ENCODE measurements around the gene CTNNA3. TPM values are rescaled to one million over a fixed set of nuclear protein-coding genes. Genes with fewer than 3 reads are reported as not detected.

CTNNA3 gene
- total and polyA plus RNA-seq, 2 of the 4 experiments (the other 2 are of a cell fraction), result 0.19 to 0.90 TPM

DNA sequence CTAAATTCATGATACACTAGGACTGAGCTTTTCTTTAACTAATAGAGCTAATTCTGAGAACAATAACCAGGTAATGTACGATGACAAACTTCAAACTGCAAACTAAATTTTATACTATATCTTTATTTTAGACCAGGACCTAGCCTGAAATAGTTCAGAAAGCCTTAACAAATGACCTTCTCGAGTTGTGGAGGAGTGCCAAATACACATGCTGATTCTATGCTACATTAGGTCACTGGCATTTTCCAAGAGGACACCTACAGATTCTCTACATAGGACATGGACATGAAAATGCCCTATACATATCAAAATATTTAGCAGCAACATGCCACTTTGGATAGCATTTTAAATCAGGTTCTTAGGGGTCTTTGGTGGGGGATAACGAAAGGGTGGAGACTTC is 814.2 kb downstream of the CTNNA3 start:
- Histone ChIP-seq H3K4me3 (ENCODE audit: insufficient read depth, low read depth, low read length) (no peak overlapping the region), H2BK15ac (ENCODE audit: low read depth, low read length) (no peak overlapping the region), H3K23ac (ENCODE audit: low read depth, low read length) (no peak overlapping the region), H2AK5ac (ENCODE audit: low read depth, low read length) (no peak overlapping the region), H3K4me2 (ENCODE audit: low read depth, low read length) (no peak overlapping the region), H2BK20ac (ENCODE audit: low read depth, low read length) (no peak overlapping the region), H2BK5ac (ENCODE audit: low read depth, low read length, poor library complexity, severe bottlenecking) (no peak overlapping the region), H3K36me3 (ENCODE audit: control insufficient read depth, insufficient read depth, low read length) (no peaks in the 10 kb centered on the region), H4K8ac (ENCODE audit: low read depth in 2 of 2, low read length in 2 of 2) (no peak overlapping the region), H2AFZ (replicated peaks; ENCODE audit: low read length, poor library complexity) (no peak overlapping the region), H3K56ac (ENCODE audit: extremely low read depth, insufficient read depth, low read length) (no peak overlapping the region), H4K20me1 (ENCODE audit: insufficient read depth, low read length) (no peaks in the 10 kb centered on the region), H3K4me1 (ENCODE audit: control insufficient read depth, insufficient read depth, low read length) (no peaks in the 10 kb centered on the region), H3K14ac (replicated peaks; ENCODE audit: low read depth, low read length) (no peak overlapping the region), H3K4ac (ENCODE audit: low read depth, low read length) (no peak overlapping the region), H3K9me1 (ENCODE audit: insufficient read depth, low read length) (no peaks in the 10 kb centered on the region), H2BK120ac (ENCODE audit: low read depth, low read length) (no peak overlapping the region), H3K9me3 (ENCODE audit: control insufficient read depth, insufficient read depth, low read length) (no peaks in the 10 kb centered on the region), H3K9ac (ENCODE audit: low read depth, low read length) (no peak overlapping the region), H2AK9ac (replicated peaks; ENCODE audit: low read depth, low read length, poor library complexity) (no peak overlapping the region), H3K27me3 (ENCODE audit: control insufficient read depth, insufficient read depth, low read length) (no peaks in the 10 kb centered on the region), H3K18ac (ENCODE audit: low read depth, low read length) (no peak overlapping the region), H4K91ac (ENCODE audit: insufficient read depth, low read depth, low read length) (no peak overlapping the region), H3K79me1 (ENCODE audit: low read depth in 1 of 2, low read length in 2 of 2) (no peaks in the 10 kb centered on the region), H3K27ac (ENCODE audit: insufficient read depth, low read length) (no peak overlapping the region), H4K5ac (ENCODE audit: low read depth, low read length) (no peak overlapping the region)
- TF ChIP-seq NFE2L2 (IDR thresholded peaks at IDR 0.05; ENCODE audit: low read depth, low read length) (no peak), RAD21 (IDR thresholded peaks at IDR 0.05; ENCODE audit: low read length) (no peak), MAZ (IDR thresholded peaks at IDR 0.05; ENCODE audit: borderline replicate concordance, low read depth, low read length) (no peak), CTCF (conservative IDR thresholded peaks at IDR 0.05; ENCODE audit: low read depth, low read length) (no peak), BHLHE40 (IDR thresholded peaks at IDR 0.05; ENCODE audit: low read depth, low read length) (no peak), CEBPB (IDR thresholded peaks at IDR 0.05; ENCODE audit: low read depth, low read length) (no peak), MXI1 (IDR thresholded peaks at IDR 0.05; ENCODE audit: borderline replicate concordance, low read depth, low read length) (no peak), ELK1 (IDR thresholded peaks at IDR 0.05; ENCODE audit: borderline replicate concordance, low read depth, low read length) (no peak), SMC3 (IDR thresholded peaks at IDR 0.05; ENCODE audit: low read depth, low read length) (no peak), CHD1 (IDR thresholded peaks at IDR 0.05; ENCODE audit: low read depth, low read length) (no peak), MAFK (IDR thresholded peaks at IDR 0.05; ENCODE audit: low read depth, low read length) (no peak), FOS (IDR thresholded peaks at IDR 0.05; ENCODE audit: low read depth, low read length) (no peak), POLR2A (IDR thresholded peaks at IDR 0.05; ENCODE audit: low read depth, low read length) (no peak), RCOR1 (IDR thresholded peaks at IDR 0.05; ENCODE audit: insufficient replicate concordance, low read length) (no peak), RFX5 (IDR thresholded peaks at IDR 0.05; ENCODE audit: low read depth, low read length) (no peak)
- TF ChIP-seq, protein P1, sequence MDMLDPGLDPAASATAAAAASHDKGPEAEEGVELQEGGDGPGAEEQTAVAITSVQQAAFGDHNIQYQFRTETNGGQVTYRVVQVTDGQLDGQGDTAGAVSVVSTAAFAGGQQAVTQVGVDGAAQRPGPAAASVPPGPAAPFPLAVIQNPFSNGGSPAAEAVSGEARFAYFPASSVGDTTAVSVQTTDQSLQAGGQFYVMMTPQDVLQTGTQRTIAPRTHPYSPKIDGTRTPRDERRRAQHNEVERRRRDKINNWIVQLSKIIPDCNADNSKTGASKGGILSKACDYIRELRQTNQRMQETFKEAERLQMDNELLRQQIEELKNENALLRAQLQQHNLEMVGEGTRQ (IDR thresholded peaks at IDR 0.05; ENCODE audit: low read depth, low read length), result no peak
- DNase-seq (no peak), ATAC-seq (ENCODE audit: low read depth) (no peak)
- no TSS peak for BruUV-seq (replicated peaks)
- CTCF ChIA-PET, result no interaction called here
- POLR2A ChIA-PET (ENCODE audit: unreplicated experiment), result no interaction called here
- in situ Hi-C loops (cut with MboI; ENCODE audit: low sequenced_read_pairs), result no loop called here
- WGBS, 2 experiments (ENCODE audit: extremely low coverage in 2 of 2, insufficient read length in 1 of 2), result no CpG with 5 or more reads among the region's 3 CpGs
- intact Hi-C loops (cut with micrococcal nuclease), result no loop called here
- dilution Hi-C loops (cut with HindIII; ENCODE audit: low sequenced_read_pairs, unreplicated experiment), result no loop called here
